HG02642 (cell line): ENCODE data around the gene KCNB1.

Source experiments
- ATAC-seq: cut with Tn5 transposase; IDR thresholded peaks from one replicate; pipeline ENCODE4 v1.9.1; 2021; ENCODE audit warnings: mild to moderate bottlenecking; ENCODE audit not compliant: unreplicated experiment, poor library complexity

The KCNB1 gene

GRCh38 chr20:49475292-49476015 is 7.0 kb downstream of the KCNB1 start:
- no peak for ATAC-seq

- ATAC-seq, result no peak
Measured at GRCh38 chr20:49471397-49471796, 11.1 kb downstream of the KCNB1 start.

- ATAC-seq, result no peak
Measured at GRCh38 chr20:49470922-49471321, 11.5 kb downstream of the KCNB1 start.

GRCh38 chr20:49469060-49469459 is 13.4 kb downstream of the KCNB1 start:
- ATAC-seq, result no peak

GRCh38 chr20:49468412-49468811 is 14.1 kb downstream of the KCNB1 start:
- ATAC-seq, result no peak

- no peak for ATAC-seq
Measured at GRCh38 chr20:49466114-49466912, 16.2 kb downstream of the KCNB1 start.

GRCh38 chr20:49464556-49464955 is 17.9 kb downstream of the KCNB1 start:
- no peak for ATAC-seq

- no peak for ATAC-seq
Measured at GRCh38 chr20:49462626-49463025, 19.8 kb downstream of the KCNB1 start.

GRCh38 chr20:49461894-49462620 is 20.4 kb downstream of the KCNB1 start:
- ATAC-seq, result no peak

GRCh38 chr20:49460916-49461315 is 21.6 kb downstream of the KCNB1 start:
- ATAC-seq, result no peak

GRCh38 chr20:49460131-49460530 is 22.3 kb downstream of the KCNB1 start:
- no peak for ATAC-seq

GRCh38 chr20:49459684-49460083 is 22.8 kb downstream of the KCNB1 start:
- ATAC-seq, result no peak

GRCh38 chr20:49457444-49457843 is 25.0 kb downstream of the KCNB1 start:
- ATAC-seq, result no peak

- ATAC-seq, result no peak
Measured at GRCh38 chr20:49456646-49457045, 25.8 kb downstream of the KCNB1 start.

- ATAC-seq, result no peak
Measured at GRCh38 chr20:49455691-49456090, 26.8 kb downstream of the KCNB1 start.

GRCh38 chr20:49452011-49452482 is 30.4 kb downstream of the KCNB1 start:
- no peak for ATAC-seq

GRCh38 chr20:49450281-49450721 is 32.2 kb downstream of the KCNB1 start:
- ATAC-seq, result no peak

- no peak for ATAC-seq
Measured at GRCh38 chr20:49448917-49449316, 33.6 kb downstream of the KCNB1 start.

- no peak for ATAC-seq
Measured at GRCh38 chr20:49447946-49448809, 34.3 kb downstream of the KCNB1 start.

- no peak for ATAC-seq
Measured at GRCh38 chr20:49447364-49447763, 35.1 kb downstream of the KCNB1 start.
